Lower leg skin (tissue), 3 donors: ENCODE measurements around the gene VWA5B1.
"Not testable (repeated sequence)": the region's sequence is repeated elsewhere in the genome, so short reads cannot be mapped to it uniquely, and the experiment has no call there.

Experiments used
- CTCF ChIP-seq, 3 donors: fragments of 450-650 bp; IDR thresholded peaks; one replicate each; pipeline ENCODE4 v1.5.1; 2016; ENCODE audit warnings: antibody characterized with exemption in 3 of 3, mild to moderate bottlenecking in 3 of 3, moderate library complexity in 2 of 3
- POLR2A ChIP-seq, 2 donors: fragments of 450-650 bp; IDR thresholded peaks; one replicate each; pipeline ENCODE4 v1.6.1; 2016 to 2017; ENCODE audit warnings: antibody characterized with exemption in 2 of 2, mild to moderate bottlenecking in 1 of 2, moderate library complexity in 1 of 2

GRCh38 chr1:20287696-20288095 is 3.0 kb upstream of the VWA5B1 start:
- not testable (repeated sequence) for TF ChIP-seq CTCF, POLR2A (IDR thresholded peaks at IDR 0.05)
